HEK293 (cell line): ENCODE measurements around the gene PTPRJ.

Source experiments
- CTCF ChIA-PET: fragments of 350-600 bp; formaldehyde crosslinking; extraction: SDS; loops from one replicate; lab custom pipeline; 2021; ENCODE audit warnings: antibody characterized with exemption; lab: Yijun Ruan, JAX
- POLR2A ChIA-PET: fragments of 300-600 bp; formaldehyde crosslinking; extraction: SDS; loops from one replicate; lab custom pipeline; 2020; ENCODE audit warnings: antibody characterized with exemption, inconsistent platforms; lab: Yijun Ruan, JAX
- H3K27ac ChIP-seq: fragments of 200-500 bp; sonication (Bioruptor generic); 2 replicates; pipeline ENCODE4 v1.5.1; 2014; ENCODE audit warnings: low read depth, low read length, control low read depth, inconsistent platforms; ENCODE audit errors: extremely low read depth
- H3K36me3 ChIP-seq, 2 experiments: fragments of 200-500 bp in 1 of 2; sonication (Bioruptor generic) in 1 of 2; 1 replicate in 1 of 2; 2 replicates in 1 of 2; pipeline ENCODE4 v1.5.1; 2014 to 2017; ENCODE audit warnings: inconsistent platforms in 2 of 2, low read length in 2 of 2; ENCODE audit not compliant: control insufficient read depth in 2 of 2, insufficient read depth in 1 of 2
- H3K4me1 ChIP-seq: fragments of 200-500 bp; sonication (Bioruptor generic); 2 replicates; pipeline ENCODE4 v1.5.1; 2014; ENCODE audit warnings: mild to moderate bottlenecking, low read length, inconsistent platforms; ENCODE audit not compliant: control insufficient read depth, insufficient read depth
- H3K4me3 ChIP-seq: 2 replicates; pipeline ENCODE4 v1.5.1; 2011; ENCODE audit warnings: low read depth, mild to moderate bottlenecking, control low read depth, low read length, moderate library complexity
- H3K9me3 ChIP-seq: fragments of 200-500 bp; sonication (Bioruptor generic); 2 replicates; pipeline ENCODE4 v1.5.1; 2014; ENCODE audit warnings: low read depth, low read length, inconsistent platforms; ENCODE audit not compliant: control insufficient read depth, insufficient read depth
- BCL11A ChIP-seq: fragments of 450-650 bp; formaldehyde crosslinking; IDR thresholded peaks from 2 replicates; pipeline ENCODE4 v1.5.1; 2016; ENCODE audit warnings: low read depth, missing biosample characterization, missing genetic modification characterization
- BCL11B ChIP-seq: fragments of 450-650 bp; formaldehyde crosslinking; IDR thresholded peaks from 2 replicates; pipeline ENCODE4 v1.5.1; 2016; ENCODE audit warnings: low read depth, missing biosample characterization, missing genetic modification characterization
- KLF7 ChIP-seq: fragments of 450-650 bp; formaldehyde crosslinking; IDR thresholded peaks from 2 replicates; pipeline ENCODE4 v1.5.1; 2016; ENCODE audit warnings: missing biosample characterization, missing genetic modification characterization, borderline replicate concordance
- RBAK ChIP-seq: fragments of 450-650 bp; formaldehyde crosslinking; IDR thresholded peaks from 2 replicates; pipeline ENCODE4 v1.5.1; 2016; ENCODE audit warnings: missing biosample characterization, missing genetic modification characterization
- SP3 ChIP-seq: fragments of 450-650 bp; formaldehyde crosslinking; IDR thresholded peaks from 2 replicates; pipeline ENCODE4 v1.5.1; 2016; ENCODE audit warnings: missing biosample characterization, missing genetic modification characterization
- SP7 ChIP-seq: fragments of 450-650 bp; formaldehyde crosslinking; IDR thresholded peaks from 2 replicates; pipeline ENCODE4 v1.5.1; 2016; ENCODE audit warnings: missing biosample characterization, missing genetic modification characterization
- ZBTB1 ChIP-seq: fragments of 450-650 bp; formaldehyde crosslinking; IDR thresholded peaks from 2 replicates; pipeline ENCODE4 v1.5.1; 2016; ENCODE audit warnings: missing biosample characterization, missing genetic modification characterization
- ZNF146 ChIP-seq: fragments of 450-650 bp; formaldehyde crosslinking; IDR thresholded peaks from 2 replicates; pipeline ENCODE4 v1.5.1; 2016; ENCODE audit warnings: missing biosample characterization, missing genetic modification characterization
- ZNF16 ChIP-seq: fragments of 450-650 bp; formaldehyde crosslinking; IDR thresholded peaks from 2 replicates; pipeline ENCODE4 v1.5.1; 2016; ENCODE audit warnings: low read depth, missing biosample characterization, missing genetic modification characterization
- ZNF175 ChIP-seq: fragments of 450-650 bp; formaldehyde crosslinking; IDR thresholded peaks from 2 replicates; pipeline ENCODE4 v1.5.1; 2016; ENCODE audit warnings: missing biosample characterization, missing genetic modification characterization
- ZNF2 ChIP-seq: fragments of 450-650 bp; formaldehyde crosslinking; IDR thresholded peaks from 2 replicates; pipeline ENCODE4 v1.5.1; 2016; ENCODE audit warnings: missing biosample characterization, missing genetic modification characterization
- ZNF214 ChIP-seq: fragments of 450-650 bp; formaldehyde crosslinking; IDR thresholded peaks from 2 replicates; pipeline ENCODE4 v1.5.1; 2017; ENCODE audit warnings: missing biosample characterization, mild to moderate bottlenecking, missing genetic modification characterization, borderline replicate concordance
- ZNF223 ChIP-seq: fragments of 450-650 bp; formaldehyde crosslinking; IDR thresholded peaks from 2 replicates; pipeline ENCODE4 v1.5.1; 2016; ENCODE audit warnings: missing biosample characterization, missing genetic modification characterization
- ZNF366 ChIP-seq: fragments of 450-650 bp; formaldehyde crosslinking; conservative IDR thresholded peaks from 2 replicates; pipeline ENCODE4 v1.5.1; 2016; ENCODE audit warnings: missing biosample characterization, missing genetic modification characterization
- ZNF416 ChIP-seq: fragments of 450-650 bp; formaldehyde crosslinking; IDR thresholded peaks from 2 replicates; pipeline ENCODE4 v1.5.1; 2016; ENCODE audit warnings: missing biosample characterization, missing genetic modification characterization
- ZNF473 ChIP-seq: fragments of 450-650 bp; formaldehyde crosslinking; IDR thresholded peaks from 2 replicates; pipeline ENCODE4 v1.5.1; 2017; ENCODE audit warnings: missing biosample characterization, missing genetic modification characterization
- ZNF530 ChIP-seq: fragments of 450-650 bp; formaldehyde crosslinking; IDR thresholded peaks from 2 replicates; pipeline ENCODE4 v1.5.1; 2016; ENCODE audit warnings: low read depth, missing biosample characterization, missing genetic modification characterization
- ZNF560 ChIP-seq: fragments of 450-650 bp; formaldehyde crosslinking; IDR thresholded peaks from 2 replicates; pipeline ENCODE4 v1.5.1; 2017; ENCODE audit warnings: missing biosample characterization, missing genetic modification characterization, borderline replicate concordance
- ZNF623 ChIP-seq: fragments of 450-650 bp; formaldehyde crosslinking; IDR thresholded peaks from 2 replicates; pipeline ENCODE4 v1.5.1; 2016; ENCODE audit warnings: missing biosample characterization, missing genetic modification characterization
- ZNF76 ChIP-seq: fragments of 450-650 bp; formaldehyde crosslinking; IDR thresholded peaks from 2 replicates; pipeline ENCODE4; 2016; ENCODE audit warnings: low read depth, missing biosample characterization, missing genetic modification characterization, borderline replicate concordance
- ZNF843 ChIP-seq: fragments of 450-650 bp; formaldehyde crosslinking; IDR thresholded peaks from 2 replicates; pipeline ENCODE4 v1.5.1; 2016; ENCODE audit warnings: missing biosample characterization, missing genetic modification characterization
- ZSCAN16 ChIP-seq: fragments of 450-650 bp; formaldehyde crosslinking; IDR thresholded peaks from 2 replicates; pipeline ENCODE4 v1.5.1; 2016; ENCODE audit warnings: missing biosample characterization, missing genetic modification characterization
- ZSCAN23 ChIP-seq: fragments of 450-650 bp; formaldehyde crosslinking; IDR thresholded peaks from 2 replicates; pipeline ENCODE4 v1.5.1; 2016; ENCODE audit warnings: missing biosample characterization, missing genetic modification characterization
- TF ChIP-seq, protein P1 (sequence below): fragments of 450-650 bp; IDR thresholded peaks from 2 replicates; pipeline ENCODE4 v1.5.1; 2018; ENCODE audit warnings: missing biosample characterization, mild to moderate bottlenecking, missing genetic modification characterization
- TF ChIP-seq, protein P2 (sequence below): fragments of 450-650 bp; formaldehyde crosslinking; IDR thresholded peaks from 2 replicates; pipeline ENCODE4 v1.5.1; 2017; ENCODE audit warnings: missing biosample characterization, missing genetic modification characterization

PTPRJ gene

DNA sequence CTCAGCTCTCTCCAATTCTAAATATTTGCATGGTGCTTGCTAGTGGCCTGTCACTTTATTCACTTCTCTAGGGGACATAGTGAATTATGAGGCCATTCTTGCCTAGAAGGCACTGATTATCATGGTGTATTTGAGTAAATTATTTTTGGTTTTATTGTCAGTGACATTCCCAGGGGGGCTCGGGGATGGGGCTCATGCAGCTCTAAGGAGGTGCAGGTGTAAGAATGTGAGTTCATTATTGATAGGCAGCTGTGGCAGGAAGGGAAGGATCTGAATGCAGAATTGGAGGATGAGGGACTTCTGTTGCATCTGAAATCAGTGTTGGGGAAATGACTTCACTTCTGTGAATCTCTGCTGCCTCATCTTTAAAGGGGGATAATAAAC lies 182.5 kb downstream of the PTPRJ start (continued):
- TF ChIP-seq ZNF76 (tag by site-specific recombination) (no peak), ZNF366 (tag by site-specific recombination) (no peak), ZNF530 (no peak), ZSCAN16 (tag by site-specific recombination) (no peak), KLF7 (tag by site-specific recombination) (no peak), RBAK (tag by site-specific recombination) (no peak), ZNF623 (tag by site-specific recombination) (no peak), ZNF214 (tag by site-specific recombination) (no peak), ZNF175 (no peak), ZNF560 (tag by site-specific recombination) (no peak)

DNA sequence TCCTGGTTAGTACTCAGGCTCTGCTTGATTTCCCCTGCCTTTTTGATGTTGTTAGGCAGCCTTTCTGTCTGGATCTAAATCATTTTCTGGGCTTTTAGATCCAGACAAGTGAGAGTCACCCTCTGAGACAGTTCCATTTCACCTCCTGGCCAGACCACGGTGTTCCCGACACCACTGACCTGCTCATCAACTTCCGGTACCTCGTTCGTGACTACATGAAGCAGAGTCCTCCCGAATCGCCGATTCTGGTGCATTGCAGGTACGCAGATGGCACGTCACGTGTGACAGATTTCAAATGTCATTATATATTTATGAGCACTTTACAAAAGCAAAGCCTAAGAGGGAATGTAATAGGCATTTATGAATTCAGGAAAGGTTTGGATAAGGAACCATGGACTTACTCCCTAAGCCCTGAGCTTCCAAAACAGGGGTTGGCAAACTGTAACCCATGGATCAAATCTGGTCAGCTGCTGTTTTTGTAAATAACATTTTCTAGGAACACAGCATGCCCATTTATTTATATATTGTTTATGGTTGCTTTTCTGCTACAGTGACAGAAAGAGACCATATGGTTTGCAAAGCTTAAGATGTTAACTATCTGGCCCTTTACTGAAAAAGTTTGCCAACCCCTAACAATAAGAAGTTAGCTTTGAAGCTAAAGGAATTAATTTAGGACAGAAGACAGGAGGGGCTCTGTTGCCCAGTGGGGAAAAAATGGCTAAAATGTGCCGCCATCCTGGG lies 183.2 kb downstream of the PTPRJ start:
- POLR2A ChIA-PET, result no interaction called here
- no peaks in the 10 kb centered on the region for H3K4me1 ChIP-seq
- CTCF ChIA-PET, result no interaction called here
- no peaks in the 10 kb centered on the region for H3K9me3 ChIP-seq
- H3K27ac ChIP-seq, result no peak overlapping the region
- H3K4me3 ChIP-seq, result no peak overlapping the region
- H3K36me3 ChIP-seq, result peaks cover 0 to 24% of the 10 kb centered on the region in 2 experiments; a peak in 2 of 3 replicates
- no peak for TF ChIP-seq SP3 (tag by site-specific recombination)
- no peak for TF ChIP-seq BCL11B (tag by site-specific recombination)
- TF ChIP-seq ZNF416 (tag by site-specific recombination), result no peak
- no peak for TF ChIP-seq ZNF223 (tag by site-specific recombination)
- no peak for TF ChIP-seq ZBTB1 (tag by site-specific recombination)
- no peak for TF ChIP-seq ZNF2 (tag by site-specific recombination)
- no peak for TF ChIP-seq SP7 (tag by site-specific recombination)

DNA sequence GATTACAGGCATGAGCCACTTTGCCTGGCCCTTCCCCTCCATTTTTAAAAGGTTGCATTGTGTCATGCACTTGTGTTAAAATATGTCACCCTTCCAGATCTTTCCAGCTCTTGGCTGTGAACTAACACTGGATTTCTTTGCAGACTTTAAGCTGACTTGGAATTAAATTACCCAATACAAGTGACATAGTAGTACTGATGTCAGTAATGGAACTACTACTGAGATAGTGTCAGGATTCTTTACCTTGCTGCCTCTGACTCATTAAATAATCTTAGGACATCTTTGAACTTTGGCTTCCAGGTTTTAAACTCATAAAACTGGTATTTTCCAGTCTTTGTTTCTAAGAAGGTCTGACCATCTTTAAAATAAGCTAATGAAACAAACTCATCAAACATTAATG lies 184.5 kb downstream of the PTPRJ start:
- Histone ChIP-seq H3K9me3 (no peaks in the 10 kb centered on the region), H3K4me3 (no peak overlapping the region), H3K36me3 (peaks cover 0 to 23% of the 10 kb centered on the region in 2 experiments; a peak in 2 of 3 replicates)
- POLR2A ChIA-PET, result no interaction called here
- TF ChIP-seq ZNF146 (tag by site-specific recombination) (no peak), ZNF223 (tag by site-specific recombination) (no peak), ZNF473 (tag by site-specific recombination) (no peak), BCL11A (no peak), ZSCAN23 (tag by site-specific recombination) (no peak), ZNF843 (tag by site-specific recombination) (no peak)
- TF ChIP-seq, all 188 proteins: peak for 0
- no peaks in the 10 kb centered on the region for H3K4me1 ChIP-seq
- H3K27ac ChIP-seq, result no peak overlapping the region
- CTCF ChIA-PET, result interaction anchor here (0.6 to 0.9 kb wide), 2 partner anchors 13 to 229 kb away, joined by 3 to 4 read pairs; no protein-coding TSS in a partner anchor

DNA sequence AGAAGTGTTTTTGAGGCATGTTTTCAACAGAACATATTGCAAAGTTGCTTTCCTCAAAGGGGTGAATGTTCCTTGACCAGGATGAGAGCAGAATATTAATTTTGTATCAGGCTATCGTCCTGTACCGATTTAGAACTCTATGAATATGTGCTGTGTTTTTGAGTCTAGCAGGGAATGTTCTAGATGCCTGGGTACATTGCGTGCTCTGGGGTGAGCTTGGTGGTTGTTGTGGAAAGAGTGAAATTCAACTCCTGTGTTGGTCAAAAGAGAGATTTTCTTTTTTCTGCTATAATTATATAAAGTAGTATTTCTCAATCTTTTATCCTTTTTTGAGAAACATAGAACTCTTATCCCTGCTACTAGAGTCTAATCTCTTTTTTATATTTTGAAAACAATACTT lies 185.1 kb downstream of the PTPRJ start:
- peaks cover 0 to 23% of the 10 kb centered on the region in 2 experiments; a peak in 2 of 3 replicates for H3K36me3 ChIP-seq
- H3K4me3 ChIP-seq, result no peak overlapping the region
- H3K9me3 ChIP-seq, result no peaks in the 10 kb centered on the region
- H3K4me1 ChIP-seq, result no peaks in the 10 kb centered on the region
- H3K27ac ChIP-seq, result no peak overlapping the region
- POLR2A ChIA-PET, result no interaction called here
- CTCF ChIA-PET, result interaction anchor here (0.9 kb wide), 1 partner anchor 12 kb away, joined by 3 read pairs; no protein-coding TSS in a partner anchor
- TF ChIP-seq ZNF16 (no peak), ZNF530 (no peak)
- TF ChIP-seq, protein P1, sequence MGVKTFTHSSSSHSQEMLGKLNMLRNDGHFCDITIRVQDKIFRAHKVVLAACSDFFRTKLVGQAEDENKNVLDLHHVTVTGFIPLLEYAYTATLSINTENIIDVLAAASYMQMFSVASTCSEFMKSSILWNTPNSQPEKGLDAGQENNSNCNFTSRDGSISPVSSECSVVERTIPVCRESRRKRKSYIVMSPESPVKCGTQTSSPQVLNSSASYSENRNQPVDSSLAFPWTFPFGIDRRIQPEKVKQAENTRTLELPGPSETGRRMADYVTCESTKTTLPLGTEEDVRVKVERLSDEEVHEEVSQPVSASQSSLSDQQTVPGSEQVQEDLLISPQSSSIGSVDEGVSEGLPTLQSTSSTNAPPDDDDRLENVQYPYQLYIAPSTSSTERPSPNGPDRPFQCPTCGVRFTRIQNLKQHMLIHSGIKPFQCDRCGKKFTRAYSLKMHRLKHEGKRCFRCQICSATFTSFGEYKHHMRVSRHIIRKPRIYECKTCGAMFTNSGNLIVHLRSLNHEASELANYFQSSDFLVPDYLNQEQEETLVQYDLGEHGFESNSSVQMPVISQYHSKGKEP, result no peak
- TF ChIP-seq, protein P2, sequence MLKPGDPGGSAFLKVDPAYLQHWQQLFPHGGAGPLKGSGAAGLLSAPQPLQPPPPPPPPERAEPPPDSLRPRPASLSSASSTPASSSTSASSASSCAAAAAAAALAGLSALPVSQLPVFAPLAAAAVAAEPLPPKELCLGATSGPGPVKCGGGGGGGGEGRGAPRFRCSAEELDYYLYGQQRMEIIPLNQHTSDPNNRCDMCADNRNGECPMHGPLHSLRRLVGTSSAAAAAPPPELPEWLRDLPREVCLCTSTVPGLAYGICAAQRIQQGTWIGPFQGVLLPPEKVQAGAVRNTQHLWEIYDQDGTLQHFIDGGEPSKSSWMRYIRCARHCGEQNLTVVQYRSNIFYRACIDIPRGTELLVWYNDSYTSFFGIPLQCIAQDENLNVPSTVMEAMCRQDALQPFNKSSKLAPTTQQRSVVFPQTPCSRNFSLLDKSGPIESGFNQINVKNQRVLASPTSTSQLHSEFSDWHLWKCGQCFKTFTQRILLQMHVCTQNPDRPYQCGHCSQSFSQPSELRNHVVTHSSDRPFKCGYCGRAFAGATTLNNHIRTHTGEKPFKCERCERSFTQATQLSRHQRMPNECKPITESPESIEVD (tag by site-specific recombination), result no peak
- TF ChIP-seq, all 188 proteins: peak for 0
